Ectodermal cell (in vitro differentiated cells): ENCODE results near the gene COG2.

Source experiments
- H3K27ac ChIP-seq: 2 replicates; pipeline ENCODE4 v1.7.0; 2013; ENCODE audit warnings: mild to moderate bottlenecking, low read depth, low read length; ENCODE audit not compliant: insufficient read depth, poor library complexity, severe bottlenecking
- H3K27me3 ChIP-seq: 2 replicates; pipeline ENCODE4 v1.7.0; 2013; ENCODE audit warnings: mild to moderate bottlenecking, low read length; ENCODE audit not compliant: insufficient read depth, control insufficient read depth, poor library complexity, severe bottlenecking
- H3K36me3 ChIP-seq: one replicate; pipeline ENCODE4 v1.7.0; 2013; ENCODE audit warnings: low read length; ENCODE audit not compliant: control insufficient read depth, insufficient read depth
- H3K4me1 ChIP-seq: one replicate; pipeline ENCODE4 v1.7.0; 2013; ENCODE audit warnings: low read length; ENCODE audit not compliant: control insufficient read depth, insufficient read depth
- H3K4me3 ChIP-seq: 2 replicates; pipeline ENCODE4 v1.7.0; 2013; ENCODE audit warnings: low read depth, low read length, control low read depth; ENCODE audit not compliant: insufficient read depth
- H3K9me3 ChIP-seq: 2 replicates; pipeline ENCODE4 v1.7.0; 2013; ENCODE audit warnings: mild to moderate bottlenecking, low read length, moderate library complexity; ENCODE audit not compliant: control insufficient read depth
- WGBS, 2 experiments: methylation state at CpG; one replicate each; pipeline ENCODE4 v1.1.7; 2013; ENCODE audit warnings: missing lambda C conversion rate in 2 of 2; 5-methylcytosine and 5-hydroxymethylcytosine counted together

Gene COG2

GRCh38 chr1:230704830-230705229 lies 62.5 kb downstream of the COG2 start:
- Histone ChIP-seq H3K4me1 (peaks cover 6% of the 10 kb centered on the region), H3K27ac (no peak overlapping the region), H3K36me3 (no peaks in the 10 kb centered on the region), H3K9me3 (no peaks in the 10 kb centered on the region), H3K27me3 (no peaks in the 10 kb centered on the region), H3K4me3 (no peak overlapping the region)
- WGBS, 2 experiments = 94 to 96% methylated on average over 7 of the region's 7 CpGs

DNA sequence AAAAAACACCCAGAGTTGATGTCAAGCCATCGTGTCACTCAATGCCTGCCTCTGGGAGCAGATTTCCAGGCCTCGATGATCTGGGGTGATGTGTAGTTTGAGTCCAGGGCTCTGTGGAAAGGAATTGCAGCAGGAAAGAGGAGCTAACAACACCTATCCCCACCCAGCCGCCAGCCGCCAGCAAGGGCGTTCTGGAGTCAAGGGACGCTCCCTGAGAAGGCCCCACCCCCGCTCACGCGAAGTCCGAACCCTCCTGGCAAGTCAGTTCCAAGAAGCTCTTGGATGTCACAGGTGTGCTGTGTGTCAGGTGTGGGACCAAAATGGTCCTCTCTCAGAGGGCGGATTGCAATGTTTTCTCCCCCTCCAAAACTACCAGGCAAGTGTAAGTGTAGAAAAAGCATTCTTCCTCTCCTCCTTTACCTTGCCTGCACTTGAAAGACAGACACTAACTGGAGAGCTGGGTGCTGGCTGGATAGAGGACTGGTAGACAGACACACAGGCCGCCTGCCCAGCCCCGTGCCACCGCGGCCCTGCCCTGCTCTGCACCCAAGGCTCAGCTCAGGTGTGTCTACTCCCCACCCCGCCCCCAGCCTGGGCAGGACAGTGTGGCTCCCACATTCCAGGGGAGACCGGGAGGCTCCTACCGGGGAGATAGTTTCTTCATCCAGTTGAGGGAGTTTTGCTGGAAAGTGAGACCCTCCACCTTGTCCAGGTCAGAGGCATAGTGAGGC lies 63.2 kb downstream of the COG2 start:
- WGBS, 2 experiments = 90 to 91% methylated on average over 16 to 18 of the region's 18 CpGs
- no peak overlapping the region for H3K4me3 ChIP-seq
- no peaks in the 10 kb centered on the region for H3K27me3 ChIP-seq
- no peak overlapping the region for H3K27ac ChIP-seq
- H3K4me1 ChIP-seq = peaks cover 6% of the 10 kb centered on the region
- no peaks in the 10 kb centered on the region for H3K36me3 ChIP-seq
- no peaks in the 10 kb centered on the region for H3K9me3 ChIP-seq

- H3K27me3 ChIP-seq = no peaks in the 10 kb centered on the region
- no peak overlapping the region for H3K27ac ChIP-seq
- H3K9me3 ChIP-seq = no peaks in the 10 kb centered on the region
- no peak overlapping the region for H3K4me3 ChIP-seq
- peaks cover 6% of the 10 kb centered on the region for H3K4me1 ChIP-seq
- WGBS, 2 experiments = 91 to 93% methylated on average over 9 of the region's 9 CpGs
- H3K36me3 ChIP-seq = no peaks in the 10 kb centered on the region
These were observed 63.9 kb downstream of the COG2 start for GRCh38 chr1:230706020-230706699.

DNA sequence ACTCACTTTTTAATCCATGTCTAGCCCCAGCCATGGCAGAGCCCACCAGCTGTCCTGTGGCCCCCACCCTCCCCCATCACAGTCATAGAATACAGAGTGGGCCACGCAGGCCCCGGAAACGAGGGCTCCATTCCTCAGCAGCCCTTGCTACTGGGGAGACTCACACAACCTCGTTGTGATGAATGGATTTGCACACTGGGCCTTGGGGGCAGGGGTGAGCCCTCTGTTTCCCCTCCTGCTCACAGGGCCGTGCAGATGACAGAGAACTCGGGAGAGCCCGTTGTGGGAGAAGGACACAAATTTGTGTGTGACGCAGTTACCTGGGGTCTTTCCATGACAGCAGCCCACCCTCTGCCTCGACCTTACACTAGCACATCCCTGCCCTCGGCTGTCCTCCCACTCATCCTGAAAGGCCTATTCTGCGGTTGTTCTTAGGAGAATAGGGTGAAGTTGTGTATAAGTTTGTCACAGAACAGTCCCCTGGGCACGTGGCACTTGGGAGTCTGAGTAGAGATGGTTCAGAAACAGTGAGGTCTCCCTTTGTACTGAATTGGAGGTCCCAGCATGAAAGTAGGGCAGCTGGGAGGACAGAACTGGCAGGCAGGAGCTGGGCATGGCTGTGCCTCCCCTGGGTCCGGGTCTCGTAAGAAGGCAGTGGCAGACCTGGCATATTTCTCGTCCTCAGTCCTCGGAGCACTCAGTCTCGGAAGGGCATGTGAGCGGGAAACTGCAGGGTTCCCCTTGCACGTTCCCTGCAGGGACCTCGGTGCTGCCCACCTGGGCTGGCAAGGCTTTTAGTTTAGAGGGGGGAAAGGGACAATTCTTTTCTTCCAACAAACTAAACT lies 64.8 kb downstream of the COG2 start:
- 90 to 92% methylated on average over 18 to 20 of the region's 20 CpGs for WGBS, 2 experiments

DNA sequence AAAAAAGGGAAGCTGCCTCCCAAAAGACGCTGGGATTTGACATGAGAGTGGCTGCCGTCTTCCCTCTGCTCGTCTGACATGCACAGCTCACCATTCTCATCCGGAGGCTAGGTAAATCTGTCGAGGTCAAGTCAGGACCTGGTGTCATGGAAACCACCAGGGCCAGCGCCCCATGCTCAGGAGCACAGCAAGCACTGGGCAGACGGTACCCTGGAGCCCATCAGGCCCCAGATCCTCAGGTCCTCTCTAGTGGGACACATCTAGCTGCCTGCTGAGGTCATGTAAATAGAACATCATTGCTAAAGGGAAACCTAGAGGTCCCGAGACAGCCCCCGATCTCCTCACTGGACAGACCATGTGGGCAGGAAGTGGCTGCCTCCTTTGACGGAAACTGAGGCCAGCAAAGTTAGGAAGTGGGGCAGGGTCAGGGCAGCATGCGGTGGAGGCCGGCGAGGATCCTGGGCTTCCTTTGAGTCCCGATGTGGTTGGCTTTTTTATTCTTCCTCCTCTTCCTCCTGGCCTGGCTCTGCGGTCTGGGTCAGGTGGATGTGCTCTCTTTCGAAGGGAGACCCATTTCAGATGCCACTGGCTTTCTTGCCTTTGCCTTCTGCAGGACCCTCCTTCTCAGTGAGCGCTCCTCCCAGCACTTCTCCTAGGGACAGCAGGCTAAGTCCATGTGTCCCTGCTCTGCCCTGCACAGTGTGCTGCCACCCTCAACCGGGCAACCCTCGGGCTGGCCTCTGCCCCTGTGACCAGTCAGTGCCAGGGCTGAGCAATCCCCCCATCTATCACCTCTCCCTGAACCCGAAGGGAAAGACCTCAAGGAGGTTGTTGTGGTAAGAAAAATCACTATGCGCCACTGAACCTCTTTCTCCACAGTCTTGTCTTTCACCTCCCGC lies 65.7 kb downstream of the COG2 start:
- H3K9me3 ChIP-seq = no peaks in the 10 kb centered on the region
- no peak overlapping the region for H3K27ac ChIP-seq
- H3K27me3 ChIP-seq = no peaks in the 10 kb centered on the region
- WGBS, 2 experiments = 88 to 90% methylated on average over 22 of the region's 22 CpGs
- H3K36me3 ChIP-seq = no peaks in the 10 kb centered on the region
- H3K4me1 ChIP-seq = no peaks in the 10 kb centered on the region
- no peak overlapping the region for H3K4me3 ChIP-seq

More for the DNA sequence above, 64.8 kb downstream of the COG2 start:
- peaks cover 6% of the 10 kb centered on the region for H3K4me1 ChIP-seq
- H3K4me3 ChIP-seq = no peak overlapping the region
- H3K27ac ChIP-seq = no peak overlapping the region
- H3K27me3 ChIP-seq = no peaks in the 10 kb centered on the region
- no peaks in the 10 kb centered on the region for H3K9me3 ChIP-seq
- H3K36me3 ChIP-seq = no peaks in the 10 kb centered on the region

GRCh38 chr1:230708631-230709580 lies 66.6 kb downstream of the COG2 start:
- peaks cover 4% of the 10 kb centered on the region for H3K4me1 ChIP-seq
- H3K9me3 ChIP-seq = no peaks in the 10 kb centered on the region
- H3K27me3 ChIP-seq = no peaks in the 10 kb centered on the region
- H3K4me3 ChIP-seq = no peak overlapping the region
- H3K36me3 ChIP-seq = no peaks in the 10 kb centered on the region
- WGBS, 2 experiments = 88 to 89% methylated on average over 16 of the region's 16 CpGs
- no peak overlapping the region for H3K27ac ChIP-seq

DNA sequence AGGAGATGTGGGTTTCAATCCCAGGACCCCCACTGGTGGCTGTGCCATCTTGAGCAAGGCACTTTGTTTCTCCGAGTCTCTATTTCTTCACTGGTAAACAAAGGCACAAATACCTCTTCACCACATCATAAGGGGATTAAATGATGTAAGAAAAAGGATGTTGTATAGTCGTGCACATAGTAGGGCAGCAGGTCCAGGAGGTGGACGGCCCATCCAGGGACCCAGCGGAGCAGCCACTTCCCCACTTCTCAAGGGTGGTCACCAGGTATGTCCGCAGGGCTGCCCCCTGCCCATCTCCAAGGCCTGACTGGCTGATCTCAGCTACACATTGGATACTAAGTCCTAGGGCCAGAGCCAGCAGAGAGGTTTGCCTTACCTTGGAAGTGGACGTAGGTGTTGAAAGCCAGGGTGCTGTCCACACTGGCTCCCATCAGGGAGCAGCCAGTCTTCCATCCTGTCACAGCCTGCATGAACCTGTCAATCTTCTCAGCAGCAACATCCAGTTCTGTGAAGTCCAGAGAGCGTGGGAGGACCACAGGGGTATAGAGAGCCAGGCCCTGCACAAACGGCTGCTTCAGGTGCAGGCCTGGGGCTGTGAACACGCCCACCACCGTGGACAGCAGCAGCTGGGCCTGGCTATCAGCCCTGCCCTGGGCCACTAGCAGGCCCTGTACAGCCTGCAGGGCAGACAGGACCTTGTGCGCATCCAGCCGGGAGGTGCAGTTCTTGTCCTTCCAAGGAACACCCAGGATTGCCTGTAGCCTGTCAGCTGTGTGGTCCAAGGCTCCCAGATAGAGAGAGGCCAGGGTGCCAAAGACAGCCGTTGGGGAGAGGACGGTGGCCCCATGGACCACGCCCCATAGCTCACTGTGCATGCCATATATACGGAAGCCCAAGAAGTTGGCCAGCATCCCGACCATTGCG lies 67.6 kb downstream of the COG2 start:
- H3K4me3 ChIP-seq = no peak overlapping the region
- H3K4me1 ChIP-seq = peaks cover 10% of the 10 kb centered on the region
- H3K27ac ChIP-seq = no peak overlapping the region
- 93 to 94% methylated on average over 17 to 18 of the region's 18 CpGs for WGBS, 2 experiments
- no peaks in the 10 kb centered on the region for H3K9me3 ChIP-seq
- no peaks in the 10 kb centered on the region for H3K36me3 ChIP-seq
- H3K27me3 ChIP-seq = no peaks in the 10 kb centered on the region

DNA sequence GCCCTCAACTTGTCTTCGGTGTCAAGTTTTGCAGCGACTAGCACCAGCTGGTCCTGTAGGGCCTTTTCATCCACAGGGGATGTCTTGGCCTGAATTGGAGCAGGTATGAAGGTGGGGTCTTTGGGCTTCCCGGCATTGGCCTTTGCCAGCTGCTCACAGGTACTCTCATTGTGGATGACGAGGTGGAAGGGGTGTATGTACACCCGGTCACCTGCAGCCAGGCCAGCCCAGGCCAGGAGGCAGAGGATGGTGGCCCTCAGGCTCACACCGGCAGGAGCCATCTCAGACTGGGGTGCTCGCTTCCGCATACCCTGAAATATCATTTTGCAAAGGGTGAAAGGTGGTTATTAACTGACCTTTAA lies 68.2 kb downstream of the COG2 start:
- H3K27me3 ChIP-seq = no peaks in the 10 kb centered on the region
- no peak overlapping the region for H3K27ac ChIP-seq
- H3K9me3 ChIP-seq = no peaks in the 10 kb centered on the region
- H3K36me3 ChIP-seq = no peaks in the 10 kb centered on the region
- 96% methylated on average over 8 of the region's 8 CpGs for WGBS, 2 experiments
- peaks cover 10% of the 10 kb centered on the region for H3K4me1 ChIP-seq
- no peak overlapping the region for H3K4me3 ChIP-seq
